Measurements from ENCODE around the gene CPTP. TPM values are rescaled to one million over a fixed set of nuclear protein-coding genes. Genes with fewer than 3 reads are reported as not detected.
A peak's percentile ranks its signal among the peaks of the same experiment; 100 is the strongest.

The CPTP gene
- total RNA-seq, 1 donor from 2014 or later, result 20.4 TPM

- no peaks in the 10 kb centered on the region for H3K9me3 ChIP-seq
- H3K36me3 ChIP-seq, result no peaks in the 10 kb centered on the region
- peaks cover 35% of the 10 kb centered on the region for H3K4me1 ChIP-seq
- peak; percentile 20 for ATAC-seq
- no peak for TF ChIP-seq CTCF (IDR thresholded peaks at IDR 0.05)
- H3K27me3 ChIP-seq, result peaks cover 23% of the 10 kb centered on the region
- peak overlapping the region; percentile 54 for H3K4me3 ChIP-seq
- intact Hi-C loops (cut with DNase I), result no loop called here
- no peak for DNase-seq
- peak overlapping the region; percentile 81 for H3K27ac ChIP-seq
Observed at GRCh38 chr1:1356796-1357401, 32.3 kb downstream of the CPTP start.

- H3K9me3 ChIP-seq, result no peaks in the 10 kb centered on the region
- peak overlapping the region; percentile 81 for H3K27ac ChIP-seq
- no peaks in the 10 kb centered on the region for H3K36me3 ChIP-seq
- peaks cover 35% of the 10 kb centered on the region for H3K4me1 ChIP-seq
- peaks cover 23% of the 10 kb centered on the region for H3K27me3 ChIP-seq
- DNase-seq (no peak), ATAC-seq (no peak)
- peak overlapping the region; percentile 54 for H3K4me3 ChIP-seq
- TF ChIP-seq CTCF (IDR thresholded peaks at IDR 0.05), result no peak
- intact Hi-C loops (cut with DNase I), result no loop called here
Observed at GRCh38 chr1:1357871-1358432, 33.4 kb downstream of the CPTP start.

DNA sequence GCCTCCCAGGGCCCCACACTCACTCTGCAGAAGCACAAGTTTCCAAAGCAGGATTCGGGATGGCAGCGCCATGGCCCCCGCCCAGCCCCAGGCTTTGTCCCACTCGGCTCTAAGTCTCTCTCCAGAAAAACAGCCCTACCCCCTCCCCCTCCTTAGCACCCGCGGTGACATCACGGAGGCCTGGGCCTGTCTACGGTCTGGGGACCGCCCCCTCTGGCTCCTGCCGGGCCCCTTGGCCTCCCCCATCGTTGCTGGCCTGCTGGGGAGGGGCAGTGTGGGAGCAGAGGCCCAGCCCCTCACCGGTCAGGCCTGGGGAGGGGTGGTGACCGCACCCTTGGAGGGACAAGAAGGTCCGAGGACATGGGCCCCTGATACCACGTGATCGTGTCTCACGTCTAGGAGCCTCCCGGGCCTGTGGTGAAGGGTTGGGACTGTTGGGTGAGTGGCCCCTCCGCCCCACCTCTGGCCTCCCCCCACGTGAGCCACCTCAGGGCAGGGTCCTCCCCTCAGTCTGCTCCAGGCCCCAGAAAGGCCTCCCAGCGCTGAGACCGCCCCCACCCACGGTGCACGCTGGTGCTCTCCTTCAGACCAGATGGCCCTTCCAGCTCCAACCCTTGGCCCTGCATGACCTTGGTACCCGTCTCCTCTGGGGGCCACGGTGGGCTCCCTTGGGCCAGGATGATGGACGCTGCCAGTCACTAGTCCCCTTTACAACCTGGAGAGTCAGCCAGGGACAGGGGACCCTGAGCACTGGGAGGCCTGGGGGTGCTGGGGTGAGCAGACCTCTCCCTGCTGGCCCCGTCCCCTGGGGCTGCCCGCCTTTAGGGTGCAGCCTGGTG is 34.0 kb downstream of the CPTP start, which contains the start of gene MXRA8:
Gene MXRA8 (minus strand): TSS at position 123 of the 839 bp plus-strand sequence. CDS start 51 bp downstream, at position 72.
- H3K4me3 ChIP-seq, result peak within 1 kb of the TSS; percentile 54
- H3K9me3 ChIP-seq, result no peaks in the 10 kb centered on the region
- intact Hi-C loops (cut with DNase I), result no loop called here
- ATAC-seq (peak; percentile 54), DNase-seq (peak; percentile 68)
- H3K27me3 ChIP-seq, result peaks cover 17% of the 10 kb centered on the region
- peaks cover 30% of the 10 kb centered on the region for H3K4me1 ChIP-seq
- TF ChIP-seq CTCF (IDR thresholded peaks at IDR 0.05), result no peak
- peak within 1 kb of the TSS; percentile 81 for H3K27ac ChIP-seq
- no peaks in the 10 kb centered on the region for H3K36me3 ChIP-seq

DNA sequence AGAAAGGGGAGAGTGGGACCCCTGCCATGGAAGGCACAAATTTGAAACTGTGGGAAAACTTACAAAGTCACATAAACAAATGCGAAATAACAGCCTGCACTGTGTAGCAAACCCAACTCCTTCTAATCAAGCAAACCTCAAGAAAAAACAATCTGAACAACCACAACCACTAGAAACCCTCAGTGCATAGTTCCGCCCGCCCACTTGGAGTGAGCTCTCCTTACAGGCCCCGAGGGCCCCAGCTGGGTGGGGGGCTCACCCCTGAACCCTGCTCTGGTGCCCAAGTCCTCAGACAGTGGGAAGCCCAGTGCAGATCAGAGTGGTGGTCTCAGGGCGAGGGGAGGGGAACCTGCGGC is 34.7 kb downstream of the CPTP start:
- Histone ChIP-seq H3K4me3 (no peak overlapping the region), H3K27me3 (peaks cover 13% of the 10 kb centered on the region), H3K36me3 (no peaks in the 10 kb centered on the region), H3K4me1 (peaks cover 25% of the 10 kb centered on the region), H3K27ac (peak overlapping the region; percentile 81), H3K9me3 (no peaks in the 10 kb centered on the region)
- TF ChIP-seq CTCF (IDR thresholded peaks at IDR 0.05), result no peak
- no peak for ATAC-seq
- no peak for DNase-seq
- intact Hi-C loops (cut with DNase I), result no loop called here

DNA sequence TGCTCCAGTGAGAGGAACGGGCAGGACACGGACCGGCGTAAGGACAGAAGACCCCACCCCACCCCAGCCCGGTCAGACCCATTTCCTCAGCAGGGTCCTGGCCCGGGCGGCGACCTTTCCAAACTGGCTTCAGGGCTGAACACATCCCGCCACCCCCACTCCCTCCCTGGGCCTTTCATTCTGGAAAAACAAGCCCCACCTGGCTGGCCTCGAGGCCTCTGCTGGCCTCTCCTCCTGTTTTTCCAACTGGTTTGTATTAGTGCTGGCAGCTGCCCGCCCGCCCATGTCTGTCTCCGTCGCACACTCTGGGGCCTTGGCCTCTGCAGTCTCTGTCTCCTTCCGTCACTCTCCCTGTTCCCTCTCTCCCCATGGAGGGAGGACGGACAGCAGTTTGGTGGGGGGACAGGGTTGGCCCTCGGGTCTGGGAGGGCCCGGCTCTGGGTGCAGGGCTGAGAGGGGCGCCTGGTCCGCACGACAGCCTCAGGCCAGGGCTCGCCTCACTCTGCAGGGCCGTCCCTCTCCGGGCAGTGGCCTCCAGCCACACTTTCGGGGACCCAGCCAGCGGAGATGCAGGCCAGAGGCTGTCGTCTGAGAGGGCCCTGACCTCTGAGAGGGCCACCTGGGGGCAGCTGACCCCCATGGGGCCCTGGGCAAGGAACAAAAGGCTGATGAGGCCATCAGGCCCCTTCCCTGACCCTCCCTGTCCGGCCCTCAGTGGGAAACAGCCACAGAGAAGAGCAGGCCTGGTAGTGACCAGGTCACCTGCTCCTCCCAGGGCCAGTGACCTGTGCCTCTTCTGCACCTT is 35.3 kb downstream of the CPTP start:
- H3K4me1 ChIP-seq, result peaks cover 20% of the 10 kb centered on the region
- H3K4me3 ChIP-seq, result no peak overlapping the region
- peaks cover 13% of the 10 kb centered on the region for H3K27me3 ChIP-seq
- no peak for TF ChIP-seq CTCF (IDR thresholded peaks at IDR 0.05)
- no peak for ATAC-seq
- no peaks in the 10 kb centered on the region for H3K36me3 ChIP-seq
- H3K27ac ChIP-seq, result peak overlapping the region; percentile 81
- no peaks in the 10 kb centered on the region for H3K9me3 ChIP-seq
- intact Hi-C loops (cut with DNase I), result no loop called here
- peak; percentile 68 for DNase-seq

Measured in upper lobe of right lung (tissue), 1 donor.